ENCODE results near the gene EIF4H.
"Not testable (repeated sequence)": the region's sequence is repeated elsewhere in the genome, so short reads cannot be mapped to it uniquely, and the experiment has no call there.

EIF4H gene

GRCh38 chr7:74173866-74174605 lies at the start of gene EIF4H:
Gene EIF4H, plus strand, starts transcription at chr7:74174356. Its CDS starts 28 bp downstream, at chr7:74174384.
- peak; percentile 92 to 96 for DNase-seq

- DNase-seq, result no peak
Measured at GRCh38 chr7:74126220-74126880, 47.8 kb upstream of the EIF4H start.

GRCh38 chr7:74129887-74130286 lies 44.3 kb upstream of the EIF4H start:
- no peak for DNase-seq

GRCh38 chr7:74130518-74130917 lies 43.6 kb upstream of the EIF4H start:
- DNase-seq, result no peak

- DNase-seq, result peak; percentile 34 to 43
Measured at GRCh38 chr7:74134117-74134620, 40.0 kb upstream of the EIF4H start.

GRCh38 chr7:74138334-74138867 lies 35.8 kb upstream of the EIF4H start:
- DNase-seq, result peak in 1 of 2 donors; percentile 39

GRCh38 chr7:74138945-74139843 lies 35.0 kb upstream of the EIF4H start:
- DNase-seq, result no peak

GRCh38 chr7:74141705-74142104 lies 32.5 kb upstream of the EIF4H start:
- DNase-seq, result no peak

GRCh38 chr7:74143383-74143782 lies 30.8 kb upstream of the EIF4H start:
- DNase-seq, result no peak

GRCh38 chr7:74148491-74148890 lies 25.7 kb upstream of the EIF4H start:
- no peak for DNase-seq

- DNase-seq, result no peak
Measured at GRCh38 chr7:74149071-74149470, 25.1 kb upstream of the EIF4H start.

GRCh38 chr7:74149603-74150002 lies 24.6 kb upstream of the EIF4H start:
- no peak for DNase-seq

GRCh38 chr7:74153736-74154135 lies 20.4 kb upstream of the EIF4H start:
- no peak for DNase-seq

- DNase-seq, result no peak
Measured at GRCh38 chr7:74155810-74156395, 18.3 kb upstream of the EIF4H start.

GRCh38 chr7:74157605-74158004 lies 16.6 kb upstream of the EIF4H start:
- DNase-seq, result no peak

GRCh38 chr7:74164985-74165456 lies 9.1 kb upstream of the EIF4H start:
- no peak for DNase-seq

GRCh38 chr7:74165867-74166593 lies 8.1 kb upstream of the EIF4H start:
- no peak for DNase-seq

GRCh38 chr7:74167324-74167723 lies 6.8 kb upstream of the EIF4H start:
- not testable (repeated sequence) for DNase-seq

GRCh38 chr7:74173074-74173473 lies 1.1 kb upstream of the EIF4H start:
- DNase-seq, result no peak

GRCh38 chr7:74173491-74173865 lies 678 bp upstream of the EIF4H start:
- DNase-seq, result no peak

- peak; percentile 21 to 45 for DNase-seq
Measured at GRCh38 chr7:74174606-74175082, 488 bp downstream of the EIF4H start.

GRCh38 chr7:74175340-74175739 lies 1.2 kb downstream of the EIF4H start:
- DNase-seq, result no peak
